Inferior parietal cortex (tissue), 1 donor: ENCODE results near the gene ADCY2.

ENCODE experiments used
- DNase-seq: peaks from one replicate; pipeline ENCODE4 v3.0.0-alpha.2; 2016; ENCODE audit errors: extremely low spot score

ADCY2 gene

GRCh38 chr5:7828269-7828668 is 432.3 kb downstream of the ADCY2 start:
- no peak for DNase-seq

- DNase-seq: no peak
These were observed 439.0 kb downstream of the ADCY2 start for GRCh38 chr5:7834982-7835381.

- no peak for DNase-seq
These were observed 441.5 kb downstream of the ADCY2 start for GRCh38 chr5:7837403-7837802.

GRCh38 chr5:7842531-7842930 is 446.6 kb downstream of the ADCY2 start:
- no peak for DNase-seq

- DNase-seq: no peak
These were observed 449.0 kb downstream of the ADCY2 start for GRCh38 chr5:7844901-7845300.

- DNase-seq: no peak
These were observed 449.6 kb downstream of the ADCY2 start for GRCh38 chr5:7845557-7845956.

- no peak for DNase-seq
These were observed 450.4 kb downstream of the ADCY2 start for GRCh38 chr5:7846327-7846726.

GRCh38 chr5:7848296-7848695 is 452.4 kb downstream of the ADCY2 start:
- DNase-seq: no peak

- DNase-seq: no peak
These were observed 453.9 kb downstream of the ADCY2 start for GRCh38 chr5:7849681-7850394.

- no peak for DNase-seq
These were observed 454.7 kb downstream of the ADCY2 start, which contains the start of gene CFAP90 for GRCh38 chr5:7850395-7851239. Gene CFAP90, minus strand, starts transcription at chr5:7851133. Its CDS starts 112 bp downstream, at chr5:7851021.

GRCh38 chr5:7851240-7851592 is 455.3 kb downstream of the ADCY2 start:
- DNase-seq: no peak

GRCh38 chr5:7851617-7852289 is 455.8 kb downstream of the ADCY2 start:
- no peak for DNase-seq

GRCh38 chr5:7852542-7852941 is 456.6 kb downstream of the ADCY2 start:
- DNase-seq: no peak

GRCh38 chr5:7852988-7853387 is 457.1 kb downstream of the ADCY2 start:
- no peak for DNase-seq

GRCh38 chr5:7855611-7856010 is 459.7 kb downstream of the ADCY2 start:
- DNase-seq: no peak

- peak; percentile 84 for DNase-seq
These were observed 460.9 kb downstream of the ADCY2 start for GRCh38 chr5:7856855-7857254.

- DNase-seq: no peak
These were observed 461.4 kb downstream of the ADCY2 start for GRCh38 chr5:7857361-7857760.

GRCh38 chr5:7857926-7858632 is 462.1 kb downstream of the ADCY2 start:
- DNase-seq: no peak

GRCh38 chr5:7866196-7866595 is 470.3 kb downstream of the ADCY2 start:
- no peak for DNase-seq

- DNase-seq: no peak
These were observed 471.3 kb downstream of the ADCY2 start for GRCh38 chr5:7867260-7867659.

GRCh38 chr5:7868427-7868772 is 472.5 kb downstream of the ADCY2 start:
- DNase-seq: no peak
